NCI-H2196 treated with DMSO at 0.1 percent for 48 hours (cell line): Measurements from ENCODE around the gene MS4A6E.
"Not testable (repeated sequence)": the region's sequence is repeated elsewhere in the genome, so short reads cannot be mapped to it uniquely, and the experiment has no call there.

ENCODE experiments used
- DNase-seq: peaks from one replicate; lab custom pipeline; 2025; ENCODE audit not compliant: unreplicated experiment; lab: John Stamatoyannopoulos, UW

Gene MS4A6E, protein sequence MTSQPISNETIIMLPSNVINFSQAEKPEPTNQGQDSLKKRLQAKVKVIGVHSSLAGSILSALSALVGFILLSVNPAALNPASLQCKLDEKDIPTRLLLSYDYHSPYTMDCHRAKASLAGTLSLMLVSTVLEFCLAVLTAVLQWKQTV

DNA sequence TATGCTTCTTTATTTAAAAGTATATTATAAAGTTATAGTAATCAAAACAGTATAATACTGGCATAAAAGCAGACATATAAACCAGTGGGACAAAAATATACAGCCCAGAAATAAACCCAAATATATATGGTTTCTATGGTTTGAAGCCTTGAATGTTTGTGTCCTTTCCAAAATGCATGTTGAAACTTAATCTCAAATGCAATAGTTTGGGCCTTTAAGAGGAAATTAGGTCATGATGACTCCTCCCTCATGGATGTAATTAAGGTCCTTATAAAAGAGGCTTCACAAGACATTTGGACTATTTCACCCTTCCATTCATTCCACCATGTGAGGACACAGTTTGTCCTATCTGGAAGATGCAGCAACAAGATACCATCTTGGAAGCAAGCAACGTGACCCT lies at the start of gene MS4A6E:
TSS of gene MS4A6E (plus strand) at position 301 of the 400 bp plus-strand sequence. CDS start 7,641 bp downstream, outside the sequence.
- no peak for DNase-seq

DNA sequence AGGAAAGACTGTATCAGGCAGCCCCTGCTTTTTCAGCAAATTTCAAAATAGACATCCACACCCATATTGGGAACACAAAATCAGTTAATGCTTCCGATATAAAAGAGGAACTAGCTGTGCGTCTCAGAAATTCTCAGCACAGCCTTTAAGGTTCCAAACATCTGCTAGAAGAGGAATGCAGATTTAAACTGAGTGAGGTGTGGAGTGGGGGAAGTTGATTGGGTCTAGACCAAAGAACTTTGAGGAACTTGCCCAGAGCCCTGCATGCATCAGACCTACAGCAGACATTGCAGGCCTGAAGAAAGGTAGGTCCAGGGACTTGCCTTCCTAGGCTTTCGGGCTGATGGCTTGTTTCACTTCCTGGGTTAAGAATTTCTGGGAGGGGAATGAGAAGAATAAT lies 46.6 kb upstream of the MS4A6E start, which contains the start of gene MS4A4A:
TSS of gene MS4A4A (plus strand) at position 255 of the 400 bp plus-strand sequence. CDS start at position 265, 10 bp downstream.
- DNase-seq = no peak

DNA sequence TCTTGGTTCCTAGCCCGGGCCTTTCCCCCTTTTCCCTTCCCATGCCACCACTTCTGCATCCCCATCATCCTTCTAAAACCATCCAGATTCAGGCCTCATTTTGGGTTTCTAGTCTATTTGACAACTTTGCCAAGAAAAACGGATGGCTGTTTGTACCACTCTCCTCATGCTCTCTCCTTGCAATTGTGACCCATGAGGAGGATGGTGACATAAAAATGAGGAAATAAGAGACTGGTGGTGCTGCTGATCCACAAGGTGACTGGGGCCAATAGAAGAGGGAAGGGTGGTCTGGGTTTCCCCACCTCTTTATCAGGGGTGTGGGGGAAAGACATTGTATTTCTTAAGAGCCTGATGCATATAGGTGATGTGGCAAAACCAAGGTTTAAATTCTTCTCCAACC lies 45.6 kb upstream of the MS4A6E start:
- no peak for DNase-seq

DNA sequence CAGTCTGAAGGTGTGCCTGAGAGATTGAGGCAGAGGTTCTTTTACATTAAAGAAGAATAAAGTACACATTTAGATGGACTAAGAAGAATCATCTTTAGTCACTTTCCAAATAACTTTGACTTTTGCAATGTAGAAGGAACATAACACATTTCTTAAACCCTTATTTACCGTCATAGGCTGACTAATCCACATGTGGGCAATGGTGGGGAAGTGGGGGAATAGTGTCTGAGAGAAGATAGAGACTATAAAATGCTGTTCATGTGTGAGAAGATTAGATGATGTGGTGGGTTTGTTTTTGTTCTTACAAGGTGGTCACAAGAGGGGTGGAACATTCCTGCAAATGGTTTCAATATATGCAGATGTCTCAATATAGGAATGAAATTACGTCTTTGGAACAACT lies 44.8 kb upstream of the MS4A6E start:
- no peak for DNase-seq

DNA sequence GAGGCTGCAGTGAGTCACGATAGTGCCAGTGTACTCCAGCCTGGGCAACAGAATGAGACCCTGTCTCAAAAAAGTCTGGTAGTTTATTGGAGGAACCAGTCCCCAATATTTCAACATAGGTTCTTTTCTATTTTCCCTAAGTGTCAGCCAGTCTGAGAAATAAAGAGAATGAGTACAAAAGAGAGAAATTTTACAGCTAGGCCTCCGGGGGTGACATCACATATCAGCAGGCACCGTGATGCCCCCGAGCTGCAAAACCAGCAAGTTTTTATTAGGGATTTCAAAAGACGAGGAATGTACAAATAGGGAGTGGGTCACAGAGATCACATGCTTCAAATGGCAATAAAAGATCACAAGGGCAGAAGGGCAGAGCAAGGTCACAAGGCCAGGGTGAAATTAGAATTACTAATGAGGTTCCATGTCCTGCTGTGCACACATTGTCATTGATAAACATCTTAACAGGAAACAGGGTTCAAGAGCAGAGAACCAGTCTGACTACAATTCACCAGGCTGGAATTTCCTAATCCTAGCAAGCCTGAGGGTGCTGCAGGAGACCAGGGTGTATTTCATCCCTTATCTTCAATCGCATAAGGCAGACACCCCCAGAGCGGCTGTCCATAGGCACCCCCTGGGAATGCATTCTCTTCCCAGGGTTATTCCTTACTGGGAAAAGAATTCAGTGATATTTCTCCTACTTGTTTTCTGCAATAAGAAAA lies 41.5 kb upstream of the MS4A6E start:
- DNase-seq = not testable (repeated sequence)

DNA sequence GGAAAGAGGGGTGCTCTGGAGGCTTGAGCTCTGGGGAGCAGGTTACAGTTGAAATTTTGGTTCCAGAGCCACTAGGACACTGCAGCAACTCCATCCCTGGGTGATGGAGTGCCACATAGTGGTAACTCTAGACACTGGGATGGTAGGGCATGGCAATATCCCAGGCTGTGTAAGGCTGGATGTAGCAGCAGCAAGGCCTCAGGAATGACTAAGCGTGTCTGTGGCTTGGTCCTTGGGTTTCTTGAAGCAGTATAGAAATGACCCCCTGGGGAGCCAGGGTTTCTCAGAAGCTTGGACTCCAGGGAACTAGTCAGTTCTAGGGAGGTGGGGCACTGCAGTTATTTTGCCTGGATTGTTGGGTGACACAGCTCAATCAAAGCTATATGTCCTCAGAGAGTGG lies 38.5 kb upstream of the MS4A6E start:
- DNase-seq = no peak

DNA sequence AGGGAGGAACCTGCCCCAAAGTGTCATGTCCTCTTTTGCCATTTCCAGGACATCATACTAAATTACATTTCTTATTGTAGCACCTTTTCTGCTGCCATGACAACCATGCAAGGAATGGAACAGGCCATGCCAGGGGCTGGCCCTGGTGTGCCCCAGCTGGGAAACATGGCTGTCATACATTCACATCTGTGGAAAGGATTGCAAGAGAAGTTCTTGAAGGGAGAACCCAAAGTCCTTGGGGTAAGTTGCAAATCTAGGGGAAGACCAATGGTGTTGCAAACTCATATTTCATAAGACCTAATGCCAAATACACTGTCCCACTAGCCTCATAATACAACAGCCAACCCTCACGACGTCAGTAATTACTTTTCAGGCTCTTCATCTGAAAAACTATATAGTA lies 34.9 kb upstream of the MS4A6E start:
- no peak for DNase-seq

DNA sequence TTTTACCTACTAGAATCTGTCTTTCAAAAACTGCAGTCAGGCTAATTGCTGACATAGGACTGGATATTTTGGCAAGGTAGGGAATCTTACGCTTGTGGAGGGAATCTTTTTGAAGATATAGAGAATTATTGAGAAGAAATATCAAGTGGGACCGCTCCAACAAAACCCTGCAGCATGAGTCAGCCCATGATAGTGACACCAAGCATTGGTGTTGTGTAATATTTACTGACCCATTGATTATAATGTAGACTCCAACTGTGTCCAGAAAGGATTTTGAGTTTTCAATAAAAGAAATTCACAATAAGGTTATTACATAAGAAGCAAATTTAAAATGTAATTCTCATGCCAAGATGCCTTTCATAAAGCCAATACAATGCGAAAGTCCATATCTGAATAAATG lies 25.9 kb upstream of the MS4A6E start:
- no peak for DNase-seq

DNA sequence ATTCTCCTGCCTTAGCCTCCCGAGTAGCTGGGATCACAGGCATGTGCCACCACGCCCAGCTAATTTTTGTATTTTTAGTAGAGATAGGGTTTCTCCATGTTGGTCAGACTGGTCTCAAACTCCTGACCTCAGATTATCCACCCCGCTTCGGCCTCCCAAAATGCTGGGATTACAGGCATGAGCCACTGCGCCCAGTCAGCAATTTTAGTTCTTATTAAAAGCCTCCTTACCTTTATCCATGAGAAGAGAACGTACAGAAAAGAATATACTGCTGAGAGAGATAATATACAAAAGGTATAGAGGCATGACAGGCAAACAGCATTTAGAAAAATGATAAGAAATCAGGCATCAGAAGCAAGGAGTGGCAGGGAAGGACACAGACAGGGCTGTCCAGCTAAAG lies 25.2 kb upstream of the MS4A6E start:
- DNase-seq = not testable (repeated sequence)

DNA sequence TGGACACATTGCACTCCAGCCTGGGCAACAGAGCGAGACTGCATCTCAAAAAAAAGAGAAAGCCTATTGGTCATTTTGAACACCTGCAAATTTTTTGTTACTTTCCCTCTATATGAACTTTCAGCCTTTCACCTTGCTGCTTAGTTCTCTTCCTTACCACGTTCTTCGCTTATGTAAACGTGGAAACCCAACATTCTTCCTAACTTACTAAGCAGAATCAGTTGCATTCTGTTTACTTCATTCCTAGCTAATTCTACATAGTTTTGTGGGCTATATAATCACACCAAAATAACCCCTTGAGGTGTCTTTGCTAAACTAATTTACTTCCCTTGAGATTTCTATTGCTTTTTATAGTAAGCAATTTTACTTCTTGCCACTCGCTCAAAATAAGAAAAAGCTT lies 23.4 kb upstream of the MS4A6E start:
- DNase-seq = no peak

DNA sequence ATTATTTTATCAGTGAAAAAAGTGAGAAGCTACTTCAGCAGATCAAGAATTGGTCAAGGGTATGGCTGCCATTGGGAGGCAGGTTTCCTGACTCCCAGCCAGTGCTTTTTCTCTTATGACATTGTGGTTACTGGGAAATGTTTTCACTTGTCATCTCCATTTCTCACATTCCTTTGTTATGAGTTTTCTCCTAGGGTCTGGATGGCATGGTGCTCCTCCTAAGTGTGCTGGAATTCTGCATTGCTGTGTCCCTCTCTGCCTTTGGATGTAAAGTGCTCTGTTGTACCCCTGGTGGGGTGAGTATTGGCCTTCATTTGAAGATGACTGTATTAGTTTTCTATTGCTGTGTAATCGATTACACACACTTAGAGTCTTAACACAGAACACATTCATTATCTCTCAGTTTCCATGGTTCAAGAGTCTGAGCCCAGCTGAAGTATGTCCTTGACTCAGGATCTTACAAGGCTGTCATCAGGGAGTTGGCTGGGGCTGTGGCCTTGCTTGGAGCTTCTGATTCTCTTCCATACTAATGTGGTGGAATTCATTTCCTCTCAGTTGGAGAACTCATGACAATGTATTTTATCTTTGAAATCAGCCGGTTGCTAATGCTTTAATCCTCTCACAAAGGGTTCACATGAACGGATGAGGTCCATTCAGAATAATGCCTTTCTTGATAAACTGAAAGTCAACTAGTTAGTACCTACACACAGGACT lies 21.0 kb upstream of the MS4A6E start:
- DNase-seq = no peak

DNA sequence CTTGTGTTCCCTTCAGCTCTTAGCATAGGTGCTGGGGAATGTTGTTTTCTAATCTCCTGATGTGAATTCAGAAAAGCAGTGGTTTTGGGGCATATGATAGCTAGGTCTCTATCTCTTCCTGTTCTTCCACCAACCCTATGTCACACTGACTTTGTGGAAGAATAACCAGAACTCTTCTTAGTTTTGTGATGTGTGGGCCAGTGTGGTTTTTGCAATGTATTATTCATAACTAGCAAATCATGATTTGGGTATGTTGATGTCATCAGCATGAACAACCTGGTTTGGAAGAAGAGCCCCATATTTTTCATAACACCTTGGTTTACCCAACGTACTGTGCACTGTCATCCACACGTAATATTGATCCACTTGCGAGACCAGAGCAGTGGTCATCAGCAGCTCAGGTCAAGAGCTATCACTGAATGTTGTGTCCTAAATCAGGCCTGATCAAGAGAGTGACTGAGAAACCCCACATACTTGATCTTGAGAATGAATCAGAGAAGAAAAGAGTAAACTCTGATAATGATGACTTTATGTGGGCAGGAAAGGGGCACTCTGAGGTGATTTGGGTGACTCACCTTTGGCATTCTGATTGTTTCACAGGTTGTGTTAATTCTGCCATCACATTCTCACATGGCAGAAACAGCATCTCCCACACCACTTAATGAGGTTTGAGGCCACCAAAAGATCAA lies 19.4 kb upstream of the MS4A6E start:
- no peak for DNase-seq

DNA sequence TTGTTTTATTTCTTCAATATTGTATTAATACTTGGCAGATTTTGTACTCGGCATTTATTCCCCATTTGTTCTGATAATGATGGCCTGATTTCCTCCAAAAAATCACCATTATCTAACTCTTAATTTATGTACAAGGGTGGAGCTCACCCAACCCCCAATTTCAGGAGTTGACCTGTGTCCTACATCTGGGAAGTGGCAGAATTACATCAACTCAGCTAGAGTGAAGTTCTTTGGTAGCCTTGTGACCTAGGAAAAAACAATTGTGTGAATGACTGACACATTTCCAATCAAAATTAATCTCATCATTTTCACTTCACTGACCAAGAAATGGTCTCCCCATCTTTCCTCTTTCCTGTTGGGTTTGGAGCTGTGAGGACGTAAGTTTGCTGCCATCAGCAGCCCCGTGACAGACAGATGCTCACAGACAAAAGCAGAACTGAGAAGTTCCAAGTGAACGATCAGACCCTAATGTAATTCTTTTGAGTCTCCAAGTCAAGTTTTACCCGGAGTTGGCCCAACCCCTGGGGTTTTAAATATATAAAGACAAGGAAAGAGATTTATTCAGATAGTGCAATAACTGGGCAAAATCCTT lies 16.6 kb upstream of the MS4A6E start:
- no peak for DNase-seq

DNA sequence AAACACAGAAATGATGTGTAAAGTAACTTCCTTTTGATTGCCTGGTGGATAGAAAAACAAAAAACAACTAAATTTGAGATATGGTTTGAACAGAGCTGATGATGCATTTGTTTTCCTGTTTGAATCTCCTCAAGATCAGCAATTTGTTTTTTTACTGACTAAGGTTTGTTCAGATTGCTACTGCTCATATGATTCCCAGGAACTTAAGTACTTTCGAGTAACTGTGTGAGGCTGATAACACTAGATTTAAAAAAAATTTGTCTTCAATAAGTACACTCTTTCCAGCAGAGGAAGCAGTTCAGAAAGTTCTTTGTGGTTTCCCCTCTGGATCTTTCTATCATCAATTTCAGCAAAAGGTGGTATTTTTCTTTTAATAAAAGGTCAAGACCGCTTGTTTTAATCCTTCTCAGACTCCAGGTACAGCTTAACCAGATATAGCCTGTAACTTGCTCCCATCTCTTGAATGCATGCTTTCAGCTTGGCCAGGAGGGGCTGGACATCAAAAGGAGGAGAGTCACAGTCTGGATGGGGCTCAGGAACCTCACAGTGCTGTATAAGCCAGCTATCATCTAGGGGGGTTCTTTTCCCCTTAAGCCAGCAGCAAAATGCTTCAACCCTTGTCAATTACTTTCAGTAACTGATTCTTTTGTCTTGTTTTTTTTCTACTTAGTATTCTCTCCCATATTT lies 12.3 kb upstream of the MS4A6E start:
- no peak for DNase-seq

DNA sequence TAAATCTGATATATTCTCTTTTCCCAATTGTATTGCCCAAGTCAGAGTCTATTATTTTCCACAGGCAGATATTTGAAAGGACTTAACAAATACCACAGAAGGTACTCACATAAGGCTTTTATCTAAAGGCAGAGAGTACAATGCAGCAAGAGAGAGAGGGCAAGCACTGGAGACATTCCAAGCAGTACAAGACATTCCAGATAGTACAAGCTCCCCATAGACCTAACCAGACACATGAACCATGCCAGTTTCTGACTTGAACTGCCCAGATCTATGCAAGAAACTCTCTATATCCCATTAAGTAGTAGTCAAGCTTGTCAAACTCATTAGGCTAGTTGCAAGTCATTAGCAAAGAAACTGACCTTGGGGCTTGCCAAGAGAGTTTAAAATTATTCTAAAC lies 11.2 kb upstream of the MS4A6E start:
- no peak for DNase-seq

DNA sequence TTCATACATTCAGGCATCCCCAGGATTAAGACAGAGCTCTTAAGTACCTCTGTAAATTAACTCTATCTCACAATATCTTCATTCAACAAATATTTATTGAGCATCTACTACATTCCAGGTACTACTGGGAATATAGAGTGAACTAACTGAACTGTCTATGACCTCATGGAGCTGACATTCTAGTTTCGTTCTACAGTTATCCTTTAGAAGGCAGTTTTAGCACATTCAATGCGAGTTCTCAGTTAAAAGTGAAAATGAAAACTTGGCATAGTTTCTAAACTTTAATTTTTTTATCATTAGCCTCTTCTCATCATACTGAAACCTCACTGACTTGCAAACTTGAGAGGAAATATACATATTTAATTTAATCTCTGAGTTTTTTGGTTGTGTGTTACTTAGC lies 10.7 kb upstream of the MS4A6E start:
- DNase-seq = no peak

DNA sequence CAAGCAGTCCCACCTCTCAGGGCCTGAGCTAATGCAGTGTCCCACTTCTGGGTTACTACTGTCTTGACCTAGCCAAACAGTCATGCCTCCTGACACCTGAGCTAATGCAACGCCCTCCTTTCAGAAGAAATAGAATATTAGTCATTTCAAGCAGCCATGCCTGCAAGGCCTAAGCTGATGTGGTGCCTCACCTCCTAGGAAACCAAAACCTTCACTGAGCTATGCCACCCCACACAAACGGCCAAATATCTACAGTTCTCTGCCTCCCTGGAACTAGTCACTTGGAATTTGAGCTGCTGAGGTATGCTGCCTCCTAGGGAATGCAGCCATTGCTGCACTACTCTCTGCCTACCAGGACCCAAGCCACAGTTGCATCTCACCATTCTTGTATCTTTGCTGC lies 8.3 kb upstream of the MS4A6E start:
- DNase-seq = no peak

DNA sequence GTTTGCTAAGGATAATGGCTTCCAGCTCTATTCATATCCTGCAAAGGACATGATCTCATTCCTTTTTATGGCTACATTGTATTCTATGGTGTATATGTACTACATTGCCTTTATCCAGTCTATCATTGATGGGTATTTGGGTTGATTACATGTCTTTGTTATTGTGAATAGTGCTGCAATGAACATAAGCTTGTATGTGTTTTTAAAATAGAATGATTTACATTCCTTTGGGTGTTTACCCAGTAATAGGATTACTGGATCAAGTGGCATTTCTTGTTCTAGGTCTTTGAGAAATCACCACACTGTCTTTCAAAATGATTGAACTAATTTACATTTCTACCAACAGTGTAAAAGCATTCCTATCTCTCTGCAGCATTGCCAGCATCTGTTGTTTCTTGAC lies 6.0 kb upstream of the MS4A6E start:
- DNase-seq = no peak

DNA sequence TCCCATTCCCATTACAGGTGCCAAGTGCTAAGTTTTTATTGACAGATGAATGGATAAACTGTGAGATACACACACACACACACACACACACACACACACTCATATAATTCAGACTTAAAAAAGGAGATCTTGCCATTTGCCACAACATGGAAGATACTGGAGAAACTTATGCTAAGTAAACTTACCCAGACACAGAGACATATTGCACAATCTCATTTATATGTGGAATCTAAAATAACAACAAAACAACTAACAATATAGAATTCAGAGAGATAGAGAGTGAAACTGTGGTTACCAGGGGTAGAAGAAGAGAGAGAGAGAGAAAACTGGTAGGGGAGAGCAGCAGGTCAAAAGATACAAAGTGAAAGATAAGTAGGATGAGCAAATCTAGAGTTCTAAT lies 1.4 kb downstream of the MS4A6E start:
- DNase-seq = no peak

DNA sequence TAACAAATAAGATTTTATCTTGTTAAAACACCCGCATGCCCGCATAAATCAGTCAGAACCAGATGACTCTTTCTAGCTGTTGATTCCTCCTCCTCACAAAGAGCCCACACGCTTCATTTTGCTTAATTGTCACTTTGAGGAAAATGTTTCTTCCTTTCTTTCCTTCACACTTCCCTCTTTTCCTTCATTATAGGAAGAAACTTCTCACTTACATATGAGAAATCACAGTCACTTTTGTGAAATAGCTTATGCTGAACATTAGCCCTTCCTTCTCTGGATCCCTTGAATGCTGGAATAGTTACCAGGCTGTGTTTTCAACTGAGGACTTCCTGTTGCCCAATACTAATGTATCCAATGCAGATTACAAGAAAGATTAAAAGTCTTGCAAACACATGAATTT lies 5.8 kb downstream of the MS4A6E start:
- no peak for DNase-seq
